Activated T-cell treated with anti-CD3 and anti-CD28 coated beads for 1 hour (primary cell): ENCODE results near the gene FAM47C.
"Not testable (repeated sequence)": the region's sequence is repeated elsewhere in the genome, so short reads cannot be mapped to it uniquely, and the experiment has no call there.

Experiments
- DNase-seq: peaks from one replicate; pipeline ENCODE4 v3.0.0-alpha.2; 2020; ENCODE audit warnings: low read depth

FAM47C gene

GRCh38 chrX:37008182-37008581, at the start of gene FAM47C:
FAM47C (plus strand) TSS chrX:37008366; CDS start chrX:37008411, 45 bp downstream.
- not testable (repeated sequence) for DNase-seq

GRCh38 chrX:36961590-36961989, 46.6 kb upstream of the FAM47C start:
- no peak for DNase-seq

- DNase-seq = no peak
Observed at GRCh38 chrX:36963069-36963808, 44.9 kb upstream of the FAM47C start.

DNA sequence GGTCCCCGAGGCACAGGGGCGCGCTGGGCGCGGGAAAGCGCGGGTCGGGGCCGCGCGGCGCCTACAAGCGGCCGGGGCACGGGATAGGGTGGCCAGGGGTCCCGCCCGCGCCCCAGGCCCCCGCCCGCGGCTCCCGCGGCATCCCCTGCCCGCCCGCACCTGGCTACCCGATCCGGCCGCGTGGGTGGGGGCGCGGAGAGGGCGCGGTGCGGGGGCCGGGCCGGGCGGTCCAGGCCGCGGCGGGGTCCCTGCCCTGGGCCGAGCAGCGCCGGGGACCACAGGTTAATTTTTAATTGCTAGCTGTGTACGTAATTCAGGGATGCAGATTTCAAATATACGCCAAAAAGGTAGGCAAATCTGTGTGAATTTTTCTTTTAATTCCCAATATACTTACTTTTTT, 44.3 kb upstream of the FAM47C start:
- no peak for DNase-seq

DNA sequence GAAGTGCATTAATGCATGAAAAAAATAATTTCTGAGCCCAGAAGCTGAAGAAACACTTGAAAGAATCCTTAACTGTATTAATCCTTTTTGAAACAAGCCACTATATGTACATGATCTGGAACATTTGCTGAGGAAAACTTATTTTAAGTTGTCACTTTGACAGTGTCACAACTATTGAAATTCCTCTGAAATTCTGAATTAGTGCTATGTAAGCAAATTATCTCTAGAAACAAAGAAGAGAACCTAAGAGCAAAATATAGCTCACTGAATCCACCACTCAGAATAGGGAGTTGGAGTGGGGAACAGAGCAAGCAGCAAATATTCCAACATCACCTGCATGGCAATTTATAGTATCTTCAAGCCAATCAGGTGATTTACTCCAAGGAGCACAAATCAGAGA, 34.6 kb upstream of the FAM47C start:
- DNase-seq = no peak

DNA sequence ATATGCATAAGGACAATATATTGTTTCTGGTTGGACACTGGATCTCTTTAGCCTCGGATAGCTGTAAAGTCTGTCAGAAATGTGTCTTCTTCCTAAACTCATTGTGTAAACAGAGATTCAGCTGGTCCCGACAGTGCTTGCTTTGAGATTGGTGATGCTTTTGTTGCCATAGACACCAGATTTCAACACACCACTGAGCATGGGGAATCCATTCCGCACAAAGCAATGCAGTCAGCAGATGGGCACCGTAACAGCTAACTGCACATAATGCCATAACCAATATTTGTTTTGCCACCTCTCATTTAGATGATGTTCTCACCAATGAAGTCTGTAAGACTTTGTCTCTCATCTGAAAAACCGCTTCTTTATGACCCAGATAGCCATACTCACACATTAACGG, 33.3 kb upstream of the FAM47C start:
- DNase-seq = no peak

DNA sequence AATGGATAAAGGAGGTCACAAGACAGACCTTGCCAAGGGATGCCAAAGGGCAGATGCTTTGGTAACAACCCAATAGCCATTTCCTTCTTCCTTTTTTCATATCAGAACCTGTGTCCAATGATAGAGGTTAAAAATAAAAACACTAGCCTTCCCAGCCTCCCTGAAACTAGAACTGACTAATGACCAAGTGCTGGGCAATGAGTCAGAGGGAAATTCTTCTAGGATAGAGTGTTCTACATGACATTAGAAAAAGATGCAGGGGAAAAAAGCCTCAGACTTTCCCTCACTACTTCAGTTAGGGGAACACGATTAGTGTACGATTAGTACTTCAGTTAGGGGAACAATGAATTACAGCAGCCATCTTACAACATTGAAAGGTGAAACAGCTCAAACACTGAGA, 29.3 kb upstream of the FAM47C start:
- no peak for DNase-seq

- no peak for DNase-seq
Observed at GRCh38 chrX:36983831-36984230, 24.3 kb upstream of the FAM47C start.

DNA sequence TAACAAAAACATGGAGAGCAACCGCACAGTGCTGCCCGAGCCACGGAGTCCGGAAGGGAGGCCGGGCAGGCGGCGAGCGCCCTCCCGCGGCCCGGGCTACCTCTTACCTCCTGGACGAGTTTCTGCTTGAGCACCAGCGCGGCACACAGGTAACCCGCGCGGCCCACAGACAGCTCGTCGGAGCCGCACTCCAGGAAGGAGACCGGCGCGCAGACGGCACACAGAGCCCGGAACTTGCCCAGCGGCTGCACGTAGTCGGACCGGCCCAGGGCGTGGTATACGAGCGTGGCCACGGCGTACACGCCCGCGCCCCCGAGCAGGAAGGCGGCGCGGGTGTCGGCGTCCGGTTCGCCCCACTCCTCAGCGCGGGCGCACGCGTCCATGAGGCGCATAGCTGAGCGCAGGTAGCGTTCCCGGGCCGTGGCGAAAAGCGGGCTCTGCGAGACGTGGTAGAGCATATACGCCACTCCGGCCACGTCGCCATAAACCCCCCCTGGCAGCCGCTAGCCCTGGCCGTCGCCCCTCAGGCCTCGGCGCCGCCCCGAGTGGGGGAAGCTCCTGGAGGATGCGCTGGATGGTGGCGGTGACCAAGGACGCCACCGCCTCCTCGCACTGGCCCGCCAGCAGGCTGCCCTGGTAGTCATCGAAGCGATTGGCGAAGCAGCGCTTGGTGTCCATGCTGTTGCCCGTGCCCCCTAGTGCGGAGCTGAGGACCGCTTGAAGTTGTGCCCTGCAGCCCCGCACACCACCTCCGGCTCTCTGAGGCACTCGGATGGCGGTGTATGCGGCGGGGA, 22.6 kb upstream of the FAM47C start:
- DNase-seq = not testable (repeated sequence)

- no peak for DNase-seq
Observed at GRCh38 chrX:36986231-36986630, 21.9 kb upstream of the FAM47C start.

- not testable (repeated sequence) for DNase-seq
Observed at GRCh38 chrX:36987212-36987611, 21.0 kb upstream of the FAM47C start.

DNA sequence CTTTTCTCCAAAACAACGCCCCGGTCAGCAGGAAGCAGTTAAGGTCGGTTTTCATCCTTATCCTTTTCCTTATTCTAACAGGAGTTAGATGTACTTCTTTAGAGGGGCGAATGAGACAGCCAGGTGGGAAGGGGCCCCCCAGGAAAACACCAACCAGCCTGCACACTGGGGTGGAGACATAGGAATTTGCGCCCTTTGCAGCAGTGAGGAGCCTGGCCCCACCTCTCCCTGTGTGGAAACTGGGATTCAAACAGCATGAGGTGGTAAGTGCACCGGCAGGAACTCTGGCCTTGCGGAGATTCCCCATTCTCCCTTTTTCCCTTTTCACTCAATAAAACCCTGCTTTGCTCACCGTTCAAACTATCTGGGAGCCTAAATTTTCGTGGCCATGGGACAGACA, 8.0 kb upstream of the FAM47C start:
- no peak for DNase-seq

GRCh38 chrX:37010496-37010895, 2.3 kb downstream of the FAM47C start:
- DNase-seq = no peak

DNA sequence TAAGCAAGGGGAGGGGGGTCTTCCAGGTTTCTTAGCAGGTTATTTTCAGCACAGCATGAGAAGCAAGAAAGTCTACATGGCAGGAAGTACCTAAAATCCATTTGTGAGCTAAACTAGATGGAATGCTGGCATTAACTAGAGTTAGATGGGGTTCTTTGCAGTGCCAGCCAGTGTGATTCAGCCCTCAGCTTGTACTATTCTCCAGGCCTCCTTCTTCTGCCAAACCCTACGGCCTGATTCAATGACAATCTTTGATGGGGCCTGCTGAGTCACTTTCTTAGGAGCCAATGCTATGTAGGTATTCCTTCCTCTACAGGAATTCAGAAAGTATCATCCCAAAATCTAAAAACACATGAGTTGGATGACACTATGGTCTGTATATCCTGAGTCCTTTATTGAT, 26.1 kb downstream of the FAM47C start:
- DNase-seq = not testable (repeated sequence)

- DNase-seq = not testable (repeated sequence)
Observed at GRCh38 chrX:37036674-37037220, 28.6 kb downstream of the FAM47C start.

DNA sequence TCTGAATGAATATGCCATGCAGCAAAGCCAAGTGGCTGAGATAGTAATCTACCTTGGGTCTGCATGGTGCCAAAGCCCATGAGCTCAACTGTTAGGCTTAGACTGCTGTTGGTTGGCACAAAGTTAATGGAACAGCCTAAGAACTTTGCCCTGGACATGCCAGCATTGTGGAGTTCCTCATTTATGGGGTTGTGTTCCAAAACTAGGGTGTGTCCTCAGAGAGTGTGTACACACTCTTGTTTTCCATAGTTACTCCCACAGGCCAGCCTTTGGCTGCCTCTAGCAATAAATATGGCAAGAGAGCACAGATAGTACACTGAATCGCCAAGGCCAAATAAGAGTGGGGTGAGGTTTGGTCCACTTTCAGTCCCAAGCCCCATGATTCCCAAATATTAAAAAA, 30.6 kb downstream of the FAM47C start:
- DNase-seq = not testable (repeated sequence)

GRCh38 chrX:37042956-37043885, 35.1 kb downstream of the FAM47C start:
- DNase-seq = not testable (repeated sequence)

- no peak for DNase-seq
Observed at GRCh38 chrX:37047776-37048175, 39.6 kb downstream of the FAM47C start.

- not testable (repeated sequence) for DNase-seq
Observed at GRCh38 chrX:37057572-37057971, 49.4 kb downstream of the FAM47C start.

- no peak for DNase-seq
Observed at GRCh38 chrX:37060999-37061398, 52.8 kb downstream of the FAM47C start.
